ENCODE data around the gene TNFRSF4. TPM values are rescaled to one million over a fixed set of nuclear protein-coding genes. Genes with fewer than 3 reads are reported as not detected.
A peak's percentile ranks its signal among the peaks of the same experiment; 100 is the strongest.

The TNFRSF4 gene
- total RNA-seq, 5 donors from 2014 or later (not counting 1 experiment from before 2014, with no cell fraction given): 15.1 to 35.4 (median 17.8) TPM

GRCh38 chr1:1173793-1174415, 40.0 kb downstream of the TNFRSF4 start, which contains the start of gene TTLL10:
Gene TTLL10, plus strand, starts transcription at chr1:1173880. Its CDS starts 5,336 bp downstream, at chr1:1179216.
- WGBS (ENCODE audit: insufficient coverage): 41% methylated on average over 31 of the region's 35 CpGs
- Histone ChIP-seq H3K27ac (ENCODE audit: low read length) (no peak within 1 kb of the TSS), H3K27me3 (replicated peaks in 1 of 2; ENCODE audit: control insufficient read depth in 2 of 2, extremely low read depth in 1 of 2, insufficient read depth in 2 of 2, low read length in 1 of 2) (peaks cover 0 to 67% of the 10 kb centered on the region in 2 experiments), H3K4me3 (ENCODE audit: control insufficient read depth in 1 of 2, extremely low read depth in 1 of 2, low read length in 1 of 2) (peak within 1 kb of the TSS in 1 of 2 donors; percentile 32), H3K4me1 (ENCODE audit: control insufficient read depth in 1 of 2, extremely low read depth in 1 of 2, insufficient read depth in 2 of 2, low read length in 2 of 2) (peaks cover 31 to 59% of the 10 kb centered on the region in 2 experiments), H3K9me3 (no peaks in the 10 kb centered on the region), H3K36me3 (ENCODE audit: control insufficient read depth in 2 of 2, extremely low read depth in 1 of 2, insufficient read depth in 1 of 2, low read length in 1 of 2) (no peaks in the 10 kb centered on the region)
- Mint-ChIP-seq H3K4me1 (peaks cover 17 to 33% (median 19%) of the 10 kb centered on the region in 3 donors), H3K9me3 (no peaks in the 10 kb centered on the region), H3K27me3 (peaks cover 5 to 10% of the 10 kb centered on the region in 2 donors), H3K27ac (no peak within 1 kb of the TSS), H3K4me3 (peak within 1 kb of the TSS in 1 of 3 donors; percentile 24), H3K36me3 (no peaks in the 10 kb centered on the region)
- ChIA-PET POLR2A (no interaction called here), CTCF (interaction anchor here in 1 of 2 donors (1.5 kb wide), 1 partner anchor 37 kb away, joined by 3 read pairs; no protein-coding TSS in a partner anchor)
- DNase-seq (peak in 31 of 35 experiments; percentile 13 to 74 (median 52)), ATAC-seq (replicated peaks in 1 of 4) (peak; percentile 53 to 88 (median 82))

GRCh38 chr1:1173061-1173792, 40.7 kb downstream of the TNFRSF4 start:
- H3K36me3 ChIP-seq (ENCODE audit: control insufficient read depth in 2 of 2, extremely low read depth in 1 of 2, insufficient read depth in 1 of 2, low read length in 1 of 2): no peaks in the 10 kb centered on the region
- Mint-ChIP-seq H3K36me3 (no peaks in the 10 kb centered on the region), H3K4me3 (peak overlapping the region in 1 of 3 donors; percentile 24), H3K4me1 (peaks cover 17 to 33% (median 19%) of the 10 kb centered on the region in 3 donors), H3K27me3 (peaks cover 5 to 10% of the 10 kb centered on the region in 2 donors), H3K27ac (no peak overlapping the region), H3K9me3 (no peaks in the 10 kb centered on the region)
- ATAC-seq (replicated peaks in 1 of 4) (peak in 2 of 4 experiments; percentile 24 to 47), DNase-seq (peak in 1 of 35 experiments; percentile 2)
- H3K4me1 ChIP-seq (ENCODE audit: control insufficient read depth in 1 of 2, extremely low read depth in 1 of 2, insufficient read depth in 2 of 2, low read length in 2 of 2): peaks cover 31 to 59% of the 10 kb centered on the region in 2 experiments
- ChIA-PET CTCF (interaction anchor here in 1 of 2 donors (1.5 kb wide), 1 partner anchor 37 kb away, joined by 3 read pairs; no protein-coding TSS in a partner anchor), POLR2A (no interaction called here)
- H3K27me3 ChIP-seq (replicated peaks in 1 of 2; ENCODE audit: control insufficient read depth in 2 of 2, extremely low read depth in 1 of 2, insufficient read depth in 2 of 2, low read length in 1 of 2): peaks cover 0 to 73% of the 10 kb centered on the region in 2 experiments
- WGBS (ENCODE audit: insufficient coverage): 59% methylated on average over 29 of the region's 32 CpGs
- no peak overlapping the region for H3K27ac ChIP-seq (ENCODE audit: low read length)
- no peaks in the 10 kb centered on the region for H3K9me3 ChIP-seq
- H3K4me3 ChIP-seq (ENCODE audit: control insufficient read depth in 1 of 2, extremely low read depth in 1 of 2, low read length in 1 of 2): peak overlapping the region in 1 of 2 donors; percentile 32

- Histone ChIP-seq H3K4me1 (ENCODE audit: control insufficient read depth in 1 of 2, extremely low read depth in 1 of 2, insufficient read depth in 2 of 2, low read length in 2 of 2) (peaks cover 31 to 59% of the 10 kb centered on the region in 2 experiments), H3K36me3 (ENCODE audit: control insufficient read depth in 2 of 2, extremely low read depth in 1 of 2, insufficient read depth in 1 of 2, low read length in 1 of 2) (no peaks in the 10 kb centered on the region), H3K9me3 (no peaks in the 10 kb centered on the region), H3K27me3 (replicated peaks in 1 of 2; ENCODE audit: control insufficient read depth in 2 of 2, extremely low read depth in 1 of 2, insufficient read depth in 2 of 2, low read length in 1 of 2) (peaks cover 0 to 71% of the 10 kb centered on the region in 2 experiments), H3K4me3 (ENCODE audit: control insufficient read depth in 1 of 2, extremely low read depth in 1 of 2, low read length in 1 of 2) (no peak overlapping the region), H3K27ac (ENCODE audit: low read length) (peak overlapping the region; percentile 9)
- H3K36me3 Mint-ChIP-seq: no peaks in the 10 kb centered on the region
- H3K9me3 Mint-ChIP-seq: no peaks in the 10 kb centered on the region
- POLR2A ChIA-PET: no interaction called here
- H3K27ac Mint-ChIP-seq: no peak overlapping the region
- H3K27me3 Mint-ChIP-seq: peaks cover 5 to 10% of the 10 kb centered on the region in 2 donors
- H3K4me3 Mint-ChIP-seq: peak overlapping the region in 1 of 3 donors; percentile 33
- DNase-seq (peak in 15 of 35 experiments; percentile 17 to 60 (median 26)), ATAC-seq (replicated peaks in 1 of 4) (peak in 2 of 4 experiments; percentile 38 to 69)
- 32% methylated on average over 28 of the region's 33 CpGs for WGBS (ENCODE audit: insufficient coverage)
- CTCF ChIA-PET: no interaction called here
- peaks cover 13 to 30% (median 19%) of the 10 kb centered on the region in 3 donors for H3K4me1 Mint-ChIP-seq
Observed at GRCh38 chr1:1171546-1172340, 42.2 kb downstream of the TNFRSF4 start.

DNA sequence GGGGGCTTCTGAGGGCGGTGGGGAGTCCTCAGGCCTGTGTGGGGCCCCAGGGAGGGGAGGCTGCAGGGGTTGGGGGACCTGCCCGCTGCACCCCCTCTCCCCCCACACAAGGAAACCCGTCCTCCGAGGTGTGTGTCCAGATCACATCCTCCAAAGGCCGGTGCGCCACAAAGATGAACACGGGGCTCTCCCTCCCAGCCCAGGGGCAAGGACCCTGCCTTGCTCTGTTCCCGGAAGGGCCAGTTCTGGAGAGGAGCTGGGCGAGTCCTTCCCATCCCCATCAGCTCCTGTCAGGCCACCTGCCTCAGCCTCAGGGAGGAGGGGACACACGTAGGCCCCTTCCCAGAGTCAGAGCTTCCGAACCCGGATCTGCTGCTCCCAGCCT, 42.8 kb downstream of the TNFRSF4 start:
- peaks cover 31 to 60% of the 10 kb centered on the region in 2 experiments for H3K4me1 ChIP-seq (ENCODE audit: control insufficient read depth in 1 of 2, extremely low read depth in 1 of 2, insufficient read depth in 2 of 2, low read length in 2 of 2)
- peaks cover 11 to 29% (median 19%) of the 10 kb centered on the region in 3 donors for H3K4me1 Mint-ChIP-seq
- CTCF ChIA-PET: no interaction called here

DNA sequence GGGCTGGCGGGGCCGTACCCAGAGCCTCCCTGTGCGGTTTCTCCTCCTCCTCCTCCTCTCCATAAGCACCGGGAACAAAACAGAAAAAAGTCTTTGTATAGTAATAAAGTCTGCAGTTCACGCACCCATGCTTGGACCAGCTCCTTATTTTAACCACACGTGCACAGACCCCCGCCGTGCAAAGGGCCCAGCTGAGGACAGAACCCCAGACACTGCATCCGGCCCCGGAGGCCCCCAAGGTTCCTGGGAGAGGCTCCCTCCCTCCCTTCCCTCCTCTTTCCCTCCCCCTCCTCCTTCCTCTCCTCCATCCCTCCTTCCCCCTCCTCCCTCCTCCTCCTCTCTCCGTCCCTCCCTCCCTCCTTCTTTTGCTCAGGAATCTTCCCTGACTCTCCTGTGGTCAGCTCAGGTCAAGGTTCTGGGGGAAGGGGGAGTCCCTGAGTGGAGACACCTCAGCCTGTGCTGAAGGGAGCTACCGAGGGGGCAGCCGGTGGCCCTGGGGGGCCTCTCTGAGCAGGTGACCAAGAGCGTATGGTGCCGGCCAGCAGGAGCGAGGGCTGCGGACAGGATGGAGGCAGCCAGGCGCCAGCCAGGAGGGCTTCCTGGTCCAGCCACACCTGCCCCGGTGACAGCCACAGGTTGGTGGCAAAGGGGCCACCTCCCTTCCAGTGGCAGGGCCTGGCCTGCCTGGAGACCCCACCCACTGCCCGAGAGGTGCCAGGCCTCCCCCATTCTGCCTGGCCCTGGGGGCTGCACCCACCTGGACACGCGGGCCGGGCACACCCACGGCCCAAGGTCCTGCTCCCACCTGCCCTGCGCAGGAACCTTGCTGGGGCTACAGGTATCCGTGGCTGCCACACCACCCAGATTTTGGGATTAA, 43.5 kb downstream of the TNFRSF4 start:
- Histone ChIP-seq H3K27me3 (replicated peaks in 1 of 2; ENCODE audit: control insufficient read depth in 2 of 2, extremely low read depth in 1 of 2, insufficient read depth in 2 of 2, low read length in 1 of 2) (peaks cover 0 to 77% of the 10 kb centered on the region in 2 experiments), H3K9me3 (no peaks in the 10 kb centered on the region), H3K27ac (ENCODE audit: low read length) (no peak overlapping the region), H3K4me1 (ENCODE audit: control insufficient read depth in 1 of 2, extremely low read depth in 1 of 2, insufficient read depth in 2 of 2, low read length in 2 of 2) (peaks cover 31 to 64% of the 10 kb centered on the region in 2 experiments), H3K4me3 (ENCODE audit: control insufficient read depth in 1 of 2, extremely low read depth in 1 of 2, low read length in 1 of 2) (no peak overlapping the region), H3K36me3 (ENCODE audit: control insufficient read depth in 2 of 2, extremely low read depth in 1 of 2, insufficient read depth in 1 of 2, low read length in 1 of 2) (no peaks in the 10 kb centered on the region)
- peaks cover 11 to 31% (median 19%) of the 10 kb centered on the region in 3 donors for H3K4me1 Mint-ChIP-seq
- 56% methylated on average over 19 of the region's 26 CpGs for WGBS (ENCODE audit: insufficient coverage)
- peak in 1 of 35 experiments; percentile 0 for DNase-seq
- ATAC-seq (replicated peaks in 1 of 4): no peak
- peak overlapping the region in 1 of 3 donors; percentile 46 for H3K4me3 Mint-ChIP-seq
- no peak overlapping the region for H3K27ac Mint-ChIP-seq
- H3K9me3 Mint-ChIP-seq: no peaks in the 10 kb centered on the region
- ChIA-PET CTCF (interaction anchor here in 1 of 2 donors (0.6 kb wide), 1 partner anchor 121 kb away, joined by 5 read pairs; no protein-coding TSS in a partner anchor), POLR2A (interaction anchor here in 1 of 2 donors (0.7 kb wide), 1 partner anchor 62 kb away, joined by 3 read pairs; the partner anchor contains the start of gene B3GALT6)
- H3K27me3 Mint-ChIP-seq: peaks cover 5 to 12% of the 10 kb centered on the region in 2 donors
- H3K36me3 Mint-ChIP-seq: no peaks in the 10 kb centered on the region

More for the DNA sequence above, 42.8 kb downstream of the TNFRSF4 start:
- H3K27ac Mint-ChIP-seq: no peak overlapping the region
- POLR2A ChIA-PET: interaction anchor here in 1 of 2 donors (0.7 kb wide), 1 partner anchor 61 kb away, joined by 3 read pairs; the partner anchor contains the start of gene B3GALT6
- no peaks in the 10 kb centered on the region for H3K9me3 Mint-ChIP-seq
- Histone ChIP-seq H3K27ac (ENCODE audit: low read length) (no peak overlapping the region), H3K36me3 (ENCODE audit: control insufficient read depth in 2 of 2, extremely low read depth in 1 of 2, insufficient read depth in 1 of 2, low read length in 1 of 2) (no peaks in the 10 kb centered on the region), H3K9me3 (no peaks in the 10 kb centered on the region), H3K4me3 (ENCODE audit: control insufficient read depth in 1 of 2, extremely low read depth in 1 of 2, low read length in 1 of 2) (no peak overlapping the region), H3K27me3 (replicated peaks in 1 of 2; ENCODE audit: control insufficient read depth in 2 of 2, extremely low read depth in 1 of 2, insufficient read depth in 2 of 2, low read length in 1 of 2) (peaks cover 0 to 74% of the 10 kb centered on the region in 2 experiments)
- no peak overlapping the region for H3K4me3 Mint-ChIP-seq
- 76% methylated on average over 8 of the region's 12 CpGs for WGBS (ENCODE audit: insufficient coverage)
- DNase-seq: no peak
- no peaks in the 10 kb centered on the region for H3K36me3 Mint-ChIP-seq
- peaks cover 5 to 10% of the 10 kb centered on the region in 2 donors for H3K27me3 Mint-ChIP-seq
- ATAC-seq (replicated peaks in 1 of 4): no peak

Measured in T-cell (primary cell).